ENCODE measurements around the gene VMAC.

DNA sequence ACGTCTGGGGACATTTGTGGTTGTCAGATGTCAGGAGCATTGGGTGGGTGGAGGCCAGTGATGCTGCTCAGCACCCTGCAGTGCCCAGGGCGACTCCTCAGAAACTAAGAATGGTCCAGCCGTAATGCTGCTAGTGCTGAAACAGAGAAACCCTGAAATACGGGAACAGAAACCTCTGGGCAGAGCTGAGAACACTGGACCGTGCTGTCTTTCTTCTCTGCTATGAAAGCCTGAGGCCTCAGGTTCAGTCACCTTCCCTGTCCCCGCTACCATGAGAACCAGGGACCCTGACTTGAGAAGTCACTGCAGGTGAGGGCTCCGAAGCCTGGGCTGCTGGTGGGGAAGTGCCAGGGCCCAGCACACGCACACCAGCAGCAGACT, 22.8 kb downstream of the VMAC start:
- TF ChIP-seq, protein P1, sequence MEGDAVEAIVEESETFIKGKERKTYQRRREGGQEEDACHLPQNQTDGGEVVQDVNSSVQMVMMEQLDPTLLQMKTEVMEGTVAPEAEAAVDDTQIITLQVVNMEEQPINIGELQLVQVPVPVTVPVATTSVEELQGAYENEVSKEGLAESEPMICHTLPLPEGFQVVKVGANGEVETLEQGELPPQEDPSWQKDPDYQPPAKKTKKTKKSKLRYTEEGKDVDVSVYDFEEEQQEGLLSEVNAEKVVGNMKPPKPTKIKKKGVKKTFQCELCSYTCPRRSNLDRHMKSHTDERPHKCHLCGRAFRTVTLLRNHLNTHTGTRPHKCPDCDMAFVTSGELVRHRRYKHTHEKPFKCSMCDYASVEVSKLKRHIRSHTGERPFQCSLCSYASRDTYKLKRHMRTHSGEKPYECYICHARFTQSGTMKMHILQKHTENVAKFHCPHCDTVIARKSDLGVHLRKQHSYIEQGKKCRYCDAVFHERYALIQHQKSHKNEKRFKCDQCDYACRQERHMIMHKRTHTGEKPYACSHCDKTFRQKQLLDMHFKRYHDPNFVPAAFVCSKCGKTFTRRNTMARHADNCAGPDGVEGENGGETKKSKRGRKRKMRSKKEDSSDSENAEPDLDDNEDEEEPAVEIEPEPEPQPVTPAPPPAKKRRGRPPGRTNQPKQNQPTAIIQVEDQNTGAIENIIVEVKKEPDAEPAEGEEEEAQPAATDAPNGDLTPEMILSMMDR (IDR thresholded peaks at IDR 0.05; ENCODE audit: extremely low read depth in 1 of 2, insufficient read depth in 1 of 2, low read depth in 1 of 2, low read length in 2 of 2): no peak
- no peak for TF ChIP-seq POLR2AphosphoS5 (IDR thresholded peaks at IDR 0.05; ENCODE audit: insufficient read depth, low read depth, low read length)
- TF ChIP-seq POLR2A (IDR thresholded peaks at IDR 0.05; ENCODE audit: low read depth, low read length): no peak
- TF ChIP-seq, protein P2, sequence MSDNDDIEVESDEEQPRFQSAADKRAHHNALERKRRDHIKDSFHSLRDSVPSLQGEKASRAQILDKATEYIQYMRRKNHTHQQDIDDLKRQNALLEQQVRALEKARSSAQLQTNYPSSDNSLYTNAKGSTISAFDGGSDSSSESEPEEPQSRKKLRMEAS (IDR thresholded peaks at IDR 0.05; ENCODE audit: insufficient read depth, insufficient read length): no peak
- TF ChIP-seq EZH2 (IDR thresholded peaks at IDR 0.05; ENCODE audit: borderline replicate concordance, low read depth, low read length, severe bottlenecking): no peak
